Stimulated activated CD8-positive, alpha-beta memory T cell treated with anti-CD3 and anti-CD28 coated beads, Interleukin-2, amount 100 ng/mL, for 48 hours (primary cell): Measurements from ENCODE around the gene SDF2L1.
"Not testable (repeated sequence)": the region's sequence is repeated elsewhere in the genome, so short reads cannot be mapped to it uniquely, and the experiment has no call there.

Experiments used
- DNase-seq, 2 donors: peaks; one replicate each; pipeline ENCODE4 v3.0.0-alpha.2; 2020; ENCODE audit warnings: low read depth in 2 of 2

The SDF2L1 gene

DNA sequence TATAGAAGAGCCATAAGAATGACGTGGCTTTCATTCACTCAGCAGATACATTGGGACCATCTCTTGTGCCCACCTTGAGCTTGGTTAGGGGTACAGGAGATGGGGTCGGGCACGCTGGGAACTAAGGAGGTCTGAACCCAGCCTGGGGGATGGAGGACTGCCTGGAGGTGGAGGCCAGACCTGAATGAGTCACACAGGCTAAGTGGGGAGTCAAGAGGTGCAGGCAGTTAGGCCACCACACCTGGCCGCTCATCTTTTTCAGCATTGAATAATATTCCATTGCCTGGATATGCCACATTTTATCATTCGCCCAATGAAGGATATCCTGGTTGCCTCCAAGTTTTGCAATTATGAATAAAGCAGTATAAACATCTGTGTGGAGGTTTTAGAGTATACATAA is 19.9 kb downstream of the SDF2L1 start:
- DNase-seq: no peak

DNA sequence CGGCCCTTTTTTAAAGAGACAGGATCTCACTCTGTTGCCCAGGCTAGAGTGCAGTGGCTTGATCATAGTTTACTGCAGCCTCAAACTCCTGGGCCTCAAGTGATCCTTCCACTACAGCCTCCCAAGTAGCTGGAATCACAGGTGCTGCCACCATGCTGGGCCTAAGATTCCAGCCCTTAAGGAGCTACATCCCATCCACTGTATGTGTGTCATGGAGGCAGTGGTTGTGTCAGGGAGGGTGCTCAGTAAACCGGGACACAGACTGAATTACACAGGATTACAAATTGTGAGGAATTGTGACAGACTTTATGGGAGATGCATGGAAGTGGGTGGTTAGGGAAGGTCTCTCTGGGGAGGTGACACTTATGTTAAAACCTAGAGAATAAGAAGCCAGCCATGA is 21.6 kb downstream of the SDF2L1 start:
- no peak for DNase-seq

DNA sequence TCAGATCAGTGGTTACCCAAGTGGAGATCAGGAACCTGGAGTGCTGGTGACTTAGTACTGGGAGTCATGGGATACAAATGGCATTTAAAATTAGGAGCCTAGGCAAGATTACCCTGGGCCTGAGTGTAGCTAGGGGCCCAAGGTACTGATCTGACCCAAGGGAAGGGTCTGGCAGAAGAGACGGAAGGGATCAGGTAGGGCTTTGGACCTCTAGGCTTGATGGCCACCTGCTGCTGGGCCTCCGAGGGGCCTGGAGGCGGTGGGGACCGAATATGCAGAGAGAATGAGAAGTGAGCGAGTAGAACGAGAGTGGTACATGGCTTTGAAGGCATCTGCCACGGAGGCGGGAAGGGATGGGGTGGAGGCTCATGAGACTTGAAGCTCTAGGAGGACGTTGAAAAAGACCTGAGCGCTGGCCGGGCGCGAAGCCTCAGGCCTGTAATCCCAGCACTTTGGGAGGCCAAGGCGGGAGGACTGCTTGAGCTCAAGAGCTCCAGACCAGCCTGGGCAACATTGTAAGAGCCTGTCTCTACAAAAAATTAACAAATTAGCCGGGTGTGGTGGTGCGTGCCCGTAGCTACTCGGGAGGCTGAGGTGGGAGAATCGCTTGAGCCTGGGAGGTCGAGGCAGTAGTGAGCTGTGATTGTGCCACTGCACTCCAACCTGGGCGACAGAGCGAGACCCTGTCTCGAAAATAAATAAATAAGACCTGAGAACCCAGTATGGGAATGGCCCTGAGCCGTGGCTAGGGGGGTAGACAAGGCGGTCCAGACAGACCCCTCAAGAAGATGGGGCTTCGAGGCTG is 23.1 kb downstream of the SDF2L1 start:
- DNase-seq: no peak

DNA sequence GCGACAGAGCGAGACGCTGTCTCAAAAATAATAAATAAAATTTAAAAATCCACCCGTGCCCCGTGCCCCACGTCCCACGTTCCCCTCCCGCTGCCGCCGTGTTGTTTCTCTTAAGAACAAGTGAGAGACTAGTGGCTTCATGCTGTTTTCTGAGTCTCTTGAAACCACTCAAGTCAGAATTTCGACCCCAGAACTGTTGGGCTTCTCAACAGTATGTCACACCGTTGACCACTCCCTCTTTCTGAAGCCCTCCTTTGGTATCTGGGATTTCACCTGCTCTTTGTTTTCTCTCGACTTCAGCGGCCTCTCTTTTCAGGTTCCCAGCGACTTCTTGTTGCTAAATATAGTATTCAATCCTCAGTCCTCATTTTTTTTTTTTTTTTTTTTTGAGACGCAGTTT is 24.7 kb downstream of the SDF2L1 start:
- no peak for DNase-seq

DNA sequence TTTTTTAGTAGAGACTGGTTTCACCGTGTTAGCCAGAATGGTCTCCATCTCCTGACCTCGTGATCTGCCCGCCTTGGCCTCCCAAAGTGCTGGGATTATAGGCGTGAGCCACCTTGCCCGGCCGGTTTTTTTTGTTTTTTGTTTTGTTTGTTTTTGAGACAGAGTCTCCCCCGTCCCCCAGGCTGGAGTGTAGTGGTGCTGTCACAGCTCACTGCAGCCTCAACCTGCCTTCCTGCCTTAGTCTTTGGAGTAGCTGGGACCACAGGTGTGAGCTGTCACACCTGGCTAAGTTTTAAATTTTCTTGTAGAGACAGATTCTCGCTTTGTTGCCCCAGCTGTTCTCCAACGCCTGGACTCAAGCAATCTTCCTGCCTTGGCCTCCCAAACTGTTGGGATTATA is 26.9 kb downstream of the SDF2L1 start:
- no peak for DNase-seq

DNA sequence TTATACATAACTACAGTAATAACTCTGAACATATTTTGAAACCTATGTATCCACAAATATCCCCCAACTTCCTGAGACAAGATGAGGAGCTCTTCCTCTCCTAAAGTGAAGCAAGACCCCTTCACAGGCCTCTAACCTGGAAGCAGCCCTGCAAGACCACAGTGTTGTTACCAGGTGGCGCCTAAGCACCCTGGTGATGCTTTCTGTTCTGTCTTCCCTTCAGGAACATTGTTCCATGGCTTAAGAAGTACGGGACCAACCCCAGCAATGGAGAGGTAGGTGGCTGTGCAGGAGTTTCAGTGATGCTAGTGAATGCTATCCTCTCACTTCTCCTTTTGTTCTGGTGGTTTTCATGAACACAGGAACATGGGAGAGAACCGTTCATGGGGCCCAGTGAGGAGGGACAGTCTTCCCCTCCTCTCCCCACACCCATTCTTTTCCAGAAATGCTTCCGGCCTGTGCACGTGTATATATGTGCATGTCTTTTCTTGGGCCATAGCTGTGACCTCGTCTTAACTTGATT is 30.1 kb downstream of the SDF2L1 start:
- no peak for DNase-seq

DNA sequence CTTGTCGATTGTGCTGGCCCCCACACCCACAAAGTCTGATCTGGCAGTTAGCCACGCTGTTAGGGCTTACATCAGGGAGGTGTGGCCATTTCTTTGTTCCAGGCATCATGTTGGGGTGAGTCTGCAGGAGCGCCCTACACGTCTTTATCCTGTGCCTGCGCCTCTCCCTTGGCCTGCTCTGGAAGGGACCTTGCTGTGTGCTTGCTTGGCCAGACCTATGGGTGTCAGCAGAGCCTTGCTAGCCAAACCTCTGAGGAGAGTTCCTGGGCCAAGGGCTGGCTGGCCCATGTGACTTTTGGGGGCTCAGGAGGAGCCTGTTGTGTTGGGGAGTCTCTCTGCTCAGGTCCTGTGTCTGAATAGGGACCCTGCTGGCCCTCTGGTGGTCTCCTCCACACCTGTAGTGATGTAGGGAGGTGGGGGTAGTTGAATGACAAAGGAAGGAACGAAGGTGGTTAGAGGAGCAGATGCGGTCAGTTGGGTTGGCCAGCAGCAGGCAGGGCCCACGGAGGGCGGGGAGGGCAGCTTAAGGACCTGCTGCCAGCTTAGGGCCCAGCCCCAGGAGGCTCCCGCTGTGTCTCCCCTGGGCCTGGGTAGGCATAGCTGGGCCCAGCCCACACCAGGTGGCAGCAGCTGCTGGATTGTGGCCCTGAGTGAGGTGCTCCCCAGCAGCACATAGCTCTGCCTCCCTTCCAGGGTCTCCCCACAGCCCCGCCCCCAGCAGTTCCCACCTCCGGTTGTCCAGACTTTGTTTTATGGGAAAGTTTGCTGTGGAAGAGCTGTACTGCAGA is 31.6 kb downstream of the SDF2L1 start:
- no peak for DNase-seq

DNA sequence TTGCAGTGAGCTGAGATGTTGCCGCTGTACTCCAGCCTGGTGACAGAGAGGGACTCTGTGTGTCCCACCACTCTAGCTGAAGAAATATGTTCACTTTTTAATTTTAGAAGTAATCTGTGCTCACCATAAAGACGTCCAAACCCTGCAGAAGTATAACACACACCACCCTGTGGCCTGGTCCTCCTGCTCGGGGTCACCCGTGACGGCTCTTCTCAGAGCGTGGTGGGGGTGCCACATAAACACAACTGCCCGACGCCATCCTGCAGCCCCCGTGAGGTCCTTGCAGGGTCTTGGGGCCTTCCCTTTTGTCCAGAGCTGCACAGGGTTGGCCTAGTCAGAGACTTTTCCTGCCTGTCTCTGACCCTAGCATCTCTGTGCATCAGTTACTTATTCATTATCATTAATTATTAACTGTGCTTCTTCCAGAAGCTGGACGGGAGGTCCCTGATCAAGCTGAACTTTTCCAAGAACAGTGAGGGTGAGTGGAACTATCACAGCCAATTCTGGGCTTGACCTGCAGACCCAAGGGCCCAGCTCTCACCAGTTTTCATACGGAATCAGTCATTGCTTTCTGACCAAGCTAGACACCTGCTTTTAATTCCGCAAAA is 32.6 kb downstream of the SDF2L1 start:
- no peak for DNase-seq

DNA sequence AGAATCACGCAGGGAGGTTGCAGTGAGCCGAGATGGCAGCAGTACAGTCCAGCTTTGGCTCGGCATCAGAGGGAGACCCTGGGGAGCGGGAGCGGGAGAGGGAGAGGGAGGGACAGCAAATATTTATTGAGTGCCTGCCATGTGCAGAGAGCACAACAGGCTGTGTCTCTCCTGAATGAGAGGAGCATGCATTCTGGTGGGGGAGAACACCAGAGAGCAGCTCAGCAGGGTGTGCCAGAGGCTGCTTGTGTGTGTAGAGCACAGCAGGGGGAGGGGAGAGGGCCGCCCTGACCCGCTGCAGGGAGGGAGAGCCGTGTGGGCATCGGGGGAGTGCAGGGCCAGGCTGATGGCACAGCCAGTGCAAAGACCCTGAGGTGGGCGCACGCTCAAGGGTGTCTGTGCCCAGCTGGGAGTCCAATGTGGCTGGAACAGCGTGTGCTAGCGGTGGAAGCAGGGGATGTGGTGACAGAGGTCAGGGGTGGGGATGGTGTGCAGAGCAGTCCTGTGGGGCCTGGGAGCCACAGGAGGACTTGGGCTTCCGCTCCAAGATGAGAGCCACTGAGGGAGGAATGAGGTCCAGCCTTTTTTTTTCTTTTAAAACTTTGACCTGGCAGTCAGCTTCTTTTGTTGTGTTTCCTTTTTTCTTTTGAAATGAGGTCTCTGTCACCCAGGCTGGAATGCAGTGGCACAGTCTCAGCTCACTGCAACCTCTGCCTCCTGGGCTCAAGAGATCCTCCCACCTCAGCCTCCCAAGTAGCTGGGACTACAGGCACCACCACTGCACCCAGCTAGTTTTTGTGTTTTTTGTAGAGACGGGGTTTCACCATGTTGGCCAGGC is 35.7 kb downstream of the SDF2L1 start:
- no peak for DNase-seq

DNA sequence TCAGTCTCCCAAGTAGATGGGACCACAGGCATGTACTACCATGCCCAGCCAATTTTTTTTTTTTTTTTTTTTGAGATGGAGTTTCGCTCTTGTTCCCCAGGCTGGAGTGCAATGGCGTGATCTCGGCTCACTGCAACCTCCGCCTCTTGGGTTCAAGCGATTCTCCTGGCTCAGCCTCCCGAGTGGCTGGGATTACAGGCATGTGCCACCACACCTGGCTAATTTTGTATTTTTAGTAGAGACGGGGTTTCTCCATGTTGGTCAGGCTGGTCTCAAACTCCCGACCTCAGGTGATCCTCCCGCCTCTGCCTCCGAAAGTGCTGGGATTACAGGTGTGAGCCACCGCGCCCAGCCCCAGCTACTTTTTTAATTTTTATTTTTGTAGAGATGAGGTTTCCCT is 36.7 kb downstream of the SDF2L1 start:
- not testable (repeated sequence) for DNase-seq

DNA sequence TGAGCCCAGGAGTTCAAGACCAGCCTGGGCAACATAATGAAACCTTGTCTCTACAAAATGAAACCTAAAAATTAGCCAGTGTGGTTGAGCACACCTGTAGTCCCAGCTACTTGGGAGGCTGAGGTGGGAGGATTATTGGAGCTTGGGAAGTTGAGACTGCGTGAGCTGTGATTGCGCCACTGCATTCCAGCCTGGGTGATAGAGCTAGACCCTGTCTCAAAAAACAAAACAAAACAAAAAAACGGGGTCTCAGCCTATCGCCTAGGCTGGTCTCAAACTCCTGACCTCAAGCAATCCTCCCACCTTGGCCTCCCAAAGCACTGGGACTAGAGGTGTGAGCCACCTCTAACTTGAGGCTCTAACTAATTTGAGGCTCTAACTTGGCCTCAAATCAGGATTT is 37.3 kb downstream of the SDF2L1 start:
- no peak for DNase-seq

DNA sequence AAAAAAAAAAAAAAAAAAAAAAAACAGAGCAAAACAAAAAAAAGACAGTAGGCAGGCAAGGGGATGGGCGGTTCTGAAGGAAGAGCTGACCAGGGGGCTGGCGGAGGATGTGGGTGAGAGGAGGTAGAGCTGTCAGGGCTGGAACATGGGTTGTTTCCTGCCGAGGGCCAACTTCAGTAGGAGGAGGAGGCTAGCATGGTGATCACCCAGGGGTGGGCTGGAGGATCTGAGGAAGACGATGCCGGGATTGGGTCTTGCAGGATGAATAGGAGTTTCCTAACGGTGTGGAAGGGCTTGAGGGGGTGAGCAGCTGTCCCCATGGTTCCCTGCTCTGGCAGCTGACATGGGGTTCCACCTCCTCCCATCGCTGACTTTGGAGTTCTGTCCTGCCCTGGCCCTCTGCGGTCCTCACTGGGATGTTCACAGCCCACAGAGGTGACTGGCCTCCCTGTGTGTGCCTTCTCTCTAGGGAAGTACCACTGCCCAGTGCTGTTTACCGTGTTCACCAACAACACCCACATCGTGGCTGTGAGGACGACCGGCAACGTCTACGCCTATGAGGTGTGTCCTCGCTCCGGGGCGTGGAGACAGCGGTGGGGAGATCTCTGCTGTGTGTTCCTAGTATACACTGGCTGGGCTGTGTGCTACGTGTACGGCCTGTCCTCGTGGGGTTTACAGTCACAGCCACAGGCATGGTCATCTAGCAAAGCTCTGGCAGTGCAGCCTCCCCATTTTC is 38.9 kb downstream of the SDF2L1 start:
- DNase-seq: no peak

DNA sequence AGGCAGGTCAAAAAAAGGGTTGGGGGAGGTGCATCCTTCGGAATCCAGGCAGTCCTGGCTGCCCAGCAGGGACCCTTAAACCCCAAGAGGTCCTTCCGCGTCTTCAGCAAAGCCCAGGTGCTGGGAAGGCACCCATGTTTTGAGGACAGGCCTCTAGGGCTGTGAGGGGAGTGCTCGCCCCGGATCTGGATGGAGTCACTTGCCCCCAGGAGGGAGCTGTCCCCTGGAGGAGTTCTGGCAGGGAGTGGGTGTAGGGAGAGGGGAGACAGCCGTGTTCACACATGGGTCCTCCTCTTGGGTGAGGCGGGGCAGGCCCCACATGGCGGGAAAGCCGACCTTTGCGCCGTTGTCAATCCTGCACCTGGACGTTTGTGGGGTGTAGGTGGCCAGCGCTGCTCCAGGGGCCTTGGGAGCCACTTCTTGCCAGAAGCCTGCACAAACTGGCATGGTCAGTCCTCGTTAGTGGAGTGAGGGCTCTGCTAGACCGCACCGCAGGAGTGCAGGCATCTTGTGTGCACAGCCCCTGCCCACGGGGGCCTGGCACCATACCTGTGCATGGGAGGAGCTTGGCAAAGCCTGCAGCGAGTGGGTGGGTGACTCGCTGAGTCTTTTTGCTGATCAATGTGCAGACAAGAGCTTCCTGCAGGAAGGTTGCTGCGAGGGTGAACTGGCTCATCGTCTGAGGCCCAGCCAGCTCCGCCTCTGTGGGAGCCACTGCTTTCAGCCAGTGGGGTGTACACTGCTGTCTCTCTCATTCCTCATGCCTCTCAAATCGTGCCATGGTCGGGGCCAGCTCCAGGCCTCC is 39.7 kb downstream of the SDF2L1 start:
- no peak for DNase-seq

DNA sequence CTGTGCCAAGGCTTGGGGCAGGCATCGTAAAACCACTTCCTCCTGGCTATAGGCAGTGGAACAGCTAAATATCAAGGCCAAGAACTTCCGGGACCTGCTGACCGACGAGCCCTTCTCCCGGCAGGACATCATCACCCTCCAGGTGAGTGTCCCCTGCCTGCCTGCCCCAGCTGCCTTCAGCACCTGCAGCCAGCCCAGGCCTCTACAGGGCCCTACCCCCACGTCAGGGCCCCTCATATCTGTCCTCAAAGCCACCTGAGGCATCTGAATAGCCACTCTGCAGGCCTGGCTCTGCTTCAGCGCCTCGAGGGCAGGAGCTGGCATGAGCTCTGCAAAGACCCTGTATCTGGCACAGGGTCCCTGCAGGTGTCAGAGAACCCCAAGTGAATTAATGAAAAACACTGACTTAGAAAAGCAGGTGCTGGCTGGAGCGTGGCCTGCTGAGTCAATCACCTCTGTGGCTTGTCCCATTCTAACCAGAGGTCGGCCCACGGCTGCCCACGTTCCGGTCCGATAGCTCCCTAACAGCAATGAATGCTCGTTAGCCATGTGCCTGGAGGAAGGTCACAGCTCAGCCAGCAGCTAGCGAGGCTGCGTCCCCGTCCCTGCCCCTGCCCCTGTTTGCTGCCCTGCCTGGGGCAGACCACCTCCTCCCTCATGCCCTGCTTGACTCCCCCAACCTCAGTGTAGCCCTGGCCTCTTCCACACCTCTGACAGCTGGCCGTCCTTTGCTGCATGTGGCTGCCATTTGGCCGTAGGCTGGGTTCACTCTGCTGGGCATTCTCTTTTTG is 40.5 kb downstream of the SDF2L1 start:
- DNase-seq: no peak

DNA sequence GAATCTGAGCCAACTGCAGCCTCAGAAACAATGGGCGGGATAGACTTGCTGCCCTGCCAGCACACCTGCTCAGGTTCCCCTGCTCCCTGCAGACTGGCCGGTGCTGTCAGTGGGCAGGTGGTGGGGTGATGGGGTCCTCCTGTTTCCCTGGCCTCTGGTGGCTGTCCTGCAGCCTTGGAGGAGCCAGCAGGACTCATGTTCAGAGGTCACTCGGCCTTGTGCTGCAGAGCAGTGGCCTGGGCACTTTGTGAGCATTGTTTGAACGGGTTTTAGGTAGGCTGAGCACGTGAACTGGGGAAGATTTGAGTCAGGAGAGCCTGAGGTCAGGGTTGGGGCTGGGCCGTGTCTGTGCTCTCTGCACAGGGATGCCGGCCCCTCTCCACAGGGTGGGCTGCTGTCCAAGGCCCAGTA is 41.3 kb downstream of the SDF2L1 start:
- DNase-seq: no peak

DNA sequence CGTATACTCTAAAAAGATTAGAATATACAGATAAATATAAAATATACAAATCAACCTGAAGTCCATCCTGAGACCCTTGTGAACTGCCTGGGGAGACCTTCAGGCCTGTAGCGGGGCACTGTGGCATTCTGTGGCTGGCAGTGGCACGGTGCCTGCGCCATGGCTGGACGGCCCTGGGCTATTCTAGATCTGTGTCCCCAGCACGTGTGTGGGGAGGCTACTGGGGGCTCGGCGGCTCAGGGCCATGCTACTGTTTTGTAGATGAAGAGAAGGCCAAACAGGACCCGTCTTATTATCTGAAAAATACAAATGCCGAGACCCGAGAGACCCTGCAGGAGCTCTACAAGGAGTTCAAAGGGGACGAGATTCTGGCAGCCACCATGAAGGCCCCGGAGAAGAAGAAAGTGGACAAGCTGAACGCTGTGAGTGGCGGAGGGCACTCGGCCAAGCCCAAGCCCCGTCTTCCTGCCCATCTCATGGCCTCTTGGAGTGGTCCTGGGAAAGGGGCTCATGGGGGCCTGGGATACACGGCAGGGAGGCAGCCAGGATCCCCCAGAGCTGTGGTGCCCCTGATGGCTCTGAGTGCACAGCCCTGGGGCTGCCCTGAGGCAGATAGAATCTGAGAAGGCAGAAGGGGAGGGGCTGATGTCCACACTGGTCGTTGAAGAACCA is 42.5 kb downstream of the SDF2L1 start:
- no peak for DNase-seq

DNA sequence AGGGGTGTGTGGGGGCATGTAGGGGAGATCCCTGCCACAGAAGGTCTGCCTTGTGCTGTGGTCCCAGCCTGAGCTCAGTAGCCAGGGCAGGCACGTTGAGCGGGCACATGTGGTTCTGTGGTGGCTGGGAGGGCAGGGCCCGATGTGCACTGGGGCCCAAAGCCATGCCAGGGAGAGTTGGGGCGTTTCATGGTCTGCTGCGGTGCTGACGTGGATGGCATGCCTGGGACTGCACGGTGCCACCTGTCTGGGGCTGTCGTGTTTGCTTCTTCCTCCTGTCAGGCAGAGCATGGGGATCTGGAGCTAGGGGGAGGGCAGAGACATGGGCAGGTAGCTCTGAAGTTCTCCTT is 43.0 kb downstream of the SDF2L1 start:
- DNase-seq: no peak

DNA sequence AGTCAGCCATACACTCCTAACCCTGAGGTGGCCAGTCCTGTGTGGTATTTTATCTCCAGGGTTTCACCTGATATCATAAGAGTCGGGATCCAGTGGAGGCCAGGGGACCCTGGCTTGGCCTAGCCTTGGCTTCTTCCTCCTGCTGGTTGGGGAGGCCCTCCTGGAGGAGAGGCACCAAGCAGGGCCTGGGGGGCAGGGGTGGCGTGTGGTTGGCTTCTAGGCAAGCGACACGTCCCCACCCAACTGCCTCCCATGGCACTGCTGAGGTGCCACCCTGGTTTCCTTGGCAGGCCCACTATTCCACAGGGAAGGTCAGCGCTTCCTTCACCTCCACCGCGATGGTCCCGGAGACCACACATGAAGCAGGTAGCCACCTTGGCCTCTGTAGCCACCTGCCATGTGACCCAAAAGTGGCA is 44.1 kb downstream of the SDF2L1 start:
- DNase-seq: no peak
